Measurements from ENCODE around the gene SNRPA. TPM values are rescaled to one million over a fixed set of nuclear protein-coding genes. Genes with fewer than 3 reads are reported as not detected.

SNRPA gene
- total and polyA plus RNA-seq, 2 of the 8 experiments (the other 6 are each of a cell fraction or from before 2014, with no cell fraction given): 201 to 202 TPM

GRCh38 chr19:40755248-40755624 lies 4.2 kb downstream of the SNRPA start:
- Histone ChIP-seq H3K56ac (replicated peaks; ENCODE audit: insufficient read length, low read depth, low read length) (no peak overlapping the region), H2AK5ac (ENCODE audit: low read depth, low read length) (no peak overlapping the region), H4K8ac (ENCODE audit: extremely low read depth, insufficient read depth, low read length) (no peak overlapping the region), H2BK5ac (ENCODE audit: low read depth, low read length) (peak overlapping the region; percentile 13; the same call in 1 of the 2 replicates), H2BK20ac (ENCODE audit: low read length) (no peak overlapping the region), H4K91ac (replicated peaks; ENCODE audit: insufficient read length, low read length) (no peak overlapping the region), H3K79me2 (ENCODE audit: control insufficient read depth in 1 of 2, insufficient read depth in 2 of 2, low read length in 2 of 2) (peaks cover 43 to 74% of the 10 kb centered on the region in 2 experiments), H2BK15ac (ENCODE audit: low read length) (no peak overlapping the region), H2BK120ac (replicated peaks; ENCODE audit: low read depth, low read length) (no peak overlapping the region), H3K4ac (replicated peaks; ENCODE audit: insufficient read length, low read depth, low read length) (no peak overlapping the region), H2BK12ac (ENCODE audit: low read depth, low read length) (no peak overlapping the region), H3K4me2 (ENCODE audit: insufficient read depth in 1 of 2, low read depth in 2 of 2, low read length in 2 of 2) (peak overlapping the region; percentile 42 to 56; a peak in 2 of 4 replicates), H3K23me2 (ENCODE audit: low read depth, low read length) (peaks cover 1% of the 10 kb centered on the region), H4K5ac (ENCODE audit: insufficient read length, low read depth, low read length) (no peak overlapping the region), H3K9me3 (ENCODE audit: insufficient read depth in 2 of 2, low read depth in 1 of 2, low read length in 1 of 2) (no peaks in the 10 kb centered on the region), H3K4me1 (replicated peaks in 1 of 4; ENCODE audit: control insufficient read depth in 3 of 4, insufficient read depth in 4 of 4, low read length in 3 of 4) (no peaks in the 10 kb centered on the region; a peak in 2 of 7 replicates), H3K9ac (replicated peaks in 1 of 4; ENCODE audit: extremely low read depth in 1 of 4, low read depth in 3 of 4, low read length in 3 of 4) (no peak overlapping the region), H2AFZ (ENCODE audit: low read length) (no peak overlapping the region), H4K20me1 (replicated peaks in 1 of 2; ENCODE audit: control insufficient read depth in 1 of 2, insufficient read depth in 2 of 2, low read length in 2 of 2) (peaks cover 22 to 35% of the 10 kb centered on the region in 2 experiments), H3K79me1 (ENCODE audit: low read depth, low read length) (peaks cover 7% of the 10 kb centered on the region), H3K4me3 (ENCODE audit: extremely low read depth in 1 of 4, insufficient read depth in 2 of 4, low read depth in 3 of 4, low read length in 4 of 4) (no peak overlapping the region), H3K18ac (ENCODE audit: extremely low read depth, low read length) (no peak overlapping the region), H3K14ac (ENCODE audit: insufficient read length) (no peak overlapping the region), H3K27ac (ENCODE audit: low read depth, low read length) (no peak overlapping the region), H3K23ac (ENCODE audit: insufficient read length) (no peak overlapping the region), H3K36me3 (ENCODE audit: control insufficient read depth in 2 of 4, insufficient read depth in 4 of 4, low read length in 3 of 4) (peaks cover 26 to 69% (median 47%) of the 10 kb centered on the region in 4 experiments; a peak in 7 of 8 replicates), H3K27me3 (replicated peaks in 1 of 4; ENCODE audit: control insufficient read depth in 3 of 4, extremely low read depth in 1 of 4, insufficient read depth in 3 of 4, low read length in 3 of 4) (no peaks in the 10 kb centered on the region)
- no peak for DNase-seq (ENCODE audit: low read depth in 1 of 2, low spot score in 2 of 2)
- no peak for FAIRE-seq
- WGBS, 2 experiments (ENCODE audit: extremely low coverage in 1 of 2, insufficient coverage in 1 of 2, insufficient read length in 1 of 2, insufficient replicate concordance in 2 of 2, low coverage in 1 of 2, low lambda C conversion rate in 2 of 2, missing lambda C conversion rate in 1 of 2): 91% methylated on average over 3 of the region's 3 CpGs; no CpG with 5 or more reads in 1 of the 2 experiments
- POLR2A ChIA-PET (ENCODE audit: partially characterized antibody): interaction anchor here (1.3 to 15.7 kb wide), 5 partner anchors 12 to 64 kb away, joined by 3 to 399 read pairs (median 120); partner anchors contain the start of genes COQ8B, EGLN2, ITPKC and MIA
- CTCF ChIA-PET (ENCODE audit: partially characterized antibody): interaction anchor here (0.8 to 3.4 kb wide), 5 partner anchors 10 to 65 kb away, joined by 3 to 14 read pairs (median 3); no protein-coding TSS in a partner anchor

Data from H1 (cell line).